ENCODE results near the gene ROBO2.

The ROBO2 gene

GRCh38 chr3:77039606-77040171 lies at the start of gene ROBO2:
TSS of gene ROBO2 (plus strand) at chr3:77040099. CDS start at chr3:77040786, 687 bp downstream.
- DNase-seq, result no peak

GRCh38 chr3:76990606-76991005 lies 49.3 kb upstream of the ROBO2 start:
- DNase-seq, result no peak

- no peak for DNase-seq
Measured at GRCh38 chr3:76991165-76991564, 48.7 kb upstream of the ROBO2 start.

GRCh38 chr3:76997733-76998132 lies 42.2 kb upstream of the ROBO2 start:
- no peak for DNase-seq

- no peak for DNase-seq
Measured at GRCh38 chr3:76998555-76998954, 41.3 kb upstream of the ROBO2 start.

GRCh38 chr3:77001062-77001701 lies 38.7 kb upstream of the ROBO2 start:
- no peak for DNase-seq

GRCh38 chr3:77014226-77014625 lies 25.7 kb upstream of the ROBO2 start:
- no peak for DNase-seq

- no peak for DNase-seq
Measured at GRCh38 chr3:77025471-77025870, 14.4 kb upstream of the ROBO2 start.

GRCh38 chr3:77026904-77027634 lies 12.8 kb upstream of the ROBO2 start:
- DNase-seq, result no peak

GRCh38 chr3:77028005-77028404 lies 11.9 kb upstream of the ROBO2 start:
- DNase-seq, result no peak

- DNase-seq, result peak; percentile 14 to 22
Measured at GRCh38 chr3:77038468-77038929, 1.4 kb upstream of the ROBO2 start.

- DNase-seq, result no peak
Measured at GRCh38 chr3:77038930-77039605, 831 bp upstream of the ROBO2 start.

GRCh38 chr3:77040216-77040615 lies 317 bp downstream of the ROBO2 start:
- no peak for DNase-seq

- DNase-seq, result no peak
Measured at GRCh38 chr3:77040926-77041722, 1.2 kb downstream of the ROBO2 start.

- no peak for DNase-seq
Measured at GRCh38 chr3:77041811-77042210, 1.9 kb downstream of the ROBO2 start.

- DNase-seq, result no peak
Measured at GRCh38 chr3:77042343-77042742, 2.4 kb downstream of the ROBO2 start.

GRCh38 chr3:77042882-77043281 lies 3.0 kb downstream of the ROBO2 start:
- no peak for DNase-seq

GRCh38 chr3:77045686-77046085 lies 5.8 kb downstream of the ROBO2 start:
- DNase-seq, result no peak

- DNase-seq, result no peak
Measured at GRCh38 chr3:77048186-77048585, 8.3 kb downstream of the ROBO2 start.

GRCh38 chr3:77051591-77051990 lies 11.7 kb downstream of the ROBO2 start:
- no peak for DNase-seq

- no peak for DNase-seq
Measured at GRCh38 chr3:77052051-77052501, 12.2 kb downstream of the ROBO2 start.

Data from activated T-cell treated with anti-CD3 and anti-CD28 coated beads, Interleukin-2, amount 50 U/mL, for 48 hours (primary cell).